ENCODE results near the gene PRKCE. TPM values are rescaled to one million over a fixed set of nuclear protein-coding genes. Genes with fewer than 3 reads are reported as not detected.

PRKCE gene
- total and polyA plus RNA-seq, 3 donors from 2014 or later, result 27.4 to 35.8 (median 33.1) TPM

- Histone ChIP-seq H3K4me3 (no peak overlapping the region), H3K4me1 (peaks cover 11% of the 10 kb centered on the region), H3K27me3 (no peaks in the 10 kb centered on the region), H3K9me3 (no peaks in the 10 kb centered on the region), H3K27ac (no peak overlapping the region), H3K36me3 (ENCODE audit: low read depth, missing control alignments) (no peaks in the 10 kb centered on the region)
- WGBS, 2 donors, result 93 to 100% methylated on average over 1 to 3 of the region's 3 CpGs
- no peak for TF ChIP-seq POLR2A (IDR thresholded peaks at IDR 0.05)
- TF ChIP-seq CTCF (IDR thresholded peaks at IDR 0.05), result no peak
- DNase-seq, result no peak
- intact Hi-C loops (cut with DNase I; ENCODE audit: low total_unique reads), result no loop called here
These were observed 511.6 kb downstream of the PRKCE start for GRCh38 chr2:46163098-46163430.

DNA sequence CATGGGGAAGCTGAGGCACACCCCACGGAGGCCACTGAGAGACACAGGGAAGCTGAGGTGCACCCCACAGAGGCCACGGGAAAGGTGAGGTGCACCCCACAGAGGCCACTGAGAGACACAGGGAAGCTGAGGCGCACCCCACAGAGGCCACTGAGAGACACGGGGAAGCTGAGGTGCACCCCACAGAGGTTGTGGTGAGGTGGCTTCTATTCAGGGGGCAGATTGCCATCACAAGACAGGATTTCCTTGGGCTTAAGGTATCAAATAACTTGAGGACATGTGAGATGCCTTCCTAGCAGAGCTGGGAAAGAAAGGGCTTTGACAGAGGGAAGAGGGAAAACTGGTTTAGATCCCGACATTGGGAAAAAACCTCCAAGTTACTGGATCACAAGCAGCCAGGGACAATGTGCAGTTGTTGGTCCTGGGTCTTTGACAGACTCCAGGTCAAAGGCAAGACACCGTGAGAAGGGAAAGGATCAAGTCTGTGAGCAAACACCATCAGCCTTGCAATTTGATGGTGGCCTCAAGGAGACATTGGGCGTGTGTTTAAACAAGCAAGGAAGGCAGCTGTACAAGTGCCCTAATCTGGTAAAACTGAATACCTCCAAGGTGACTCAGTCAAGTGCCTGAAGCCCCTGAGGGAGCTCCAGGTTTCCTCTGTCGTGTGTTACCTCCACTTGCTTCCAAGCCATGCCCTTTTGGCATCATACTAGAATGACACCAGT, 512.5 kb downstream of the PRKCE start:
- no peak for DNase-seq
- no peak overlapping the region for H3K27ac ChIP-seq
- 69 to 85% methylated on average over 8 of the region's 8 CpGs for WGBS, 2 donors

DNA sequence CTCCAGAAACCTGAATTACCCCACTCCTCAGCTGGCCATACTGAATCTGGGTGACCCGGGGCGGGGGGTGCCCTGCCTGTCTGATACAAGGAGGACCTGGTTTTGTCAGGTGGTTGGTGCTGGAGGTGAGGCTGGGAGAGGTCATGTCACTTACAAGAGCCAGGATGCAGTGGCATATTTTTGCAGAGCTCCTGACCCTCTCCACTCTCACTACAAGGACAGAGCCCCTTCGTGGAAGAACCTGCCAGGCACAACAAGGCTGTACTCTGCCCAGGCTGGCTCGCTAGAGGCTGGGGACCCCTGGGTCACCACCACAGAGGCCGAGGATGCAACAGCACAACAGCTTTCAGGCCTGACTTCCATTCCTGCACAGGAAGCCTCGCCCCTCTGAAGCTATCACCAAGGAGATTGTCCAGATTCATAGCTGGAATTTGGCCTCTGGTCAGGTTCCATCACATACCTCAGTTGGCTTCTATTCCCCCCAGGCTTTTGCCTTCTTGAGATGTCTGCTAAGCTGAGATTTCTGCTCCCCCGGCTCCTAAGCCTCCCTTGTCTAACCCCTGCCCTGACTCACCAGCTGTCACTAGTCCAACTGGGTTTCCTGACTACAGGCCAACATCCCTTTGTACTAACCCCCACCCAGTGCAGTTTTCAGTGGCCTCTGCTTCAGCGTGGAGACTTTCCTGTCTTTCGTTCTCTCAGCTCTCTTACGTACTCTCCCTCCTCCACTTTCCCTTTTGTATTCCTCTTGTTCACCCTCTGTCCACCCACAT, 513.2 kb downstream of the PRKCE start:
- peaks cover 11% of the 10 kb centered on the region for H3K4me1 ChIP-seq
- H3K27me3 ChIP-seq, result no peaks in the 10 kb centered on the region
- TF ChIP-seq CTCF (IDR thresholded peaks at IDR 0.05) (no peak), POLR2A (IDR thresholded peaks at IDR 0.05) (no peak)
- H3K27ac ChIP-seq, result no peak overlapping the region
- 53 to 56% methylated on average over 9 to 10 of the region's 10 CpGs for whole genome bisulfite sequencing, 2 donors
- peak; percentile 71 for DNase-seq
- no peaks in the 10 kb centered on the region for H3K9me3 ChIP-seq
- H3K36me3 ChIP-seq (ENCODE audit: low read depth, missing control alignments), result no peaks in the 10 kb centered on the region
- intact Hi-C loops (cut with DNase I; ENCODE audit: low total_unique reads), result no loop called here
- H3K4me3 ChIP-seq, result no peak overlapping the region

More for the DNA sequence above, 512.5 kb downstream of the PRKCE start:
- Histone ChIP-seq H3K27me3 (no peaks in the 10 kb centered on the region), H3K36me3 (ENCODE audit: low read depth, missing control alignments) (no peaks in the 10 kb centered on the region), H3K4me3 (no peak overlapping the region), H3K9me3 (no peaks in the 10 kb centered on the region), H3K4me1 (peaks cover 11% of the 10 kb centered on the region)
- intact Hi-C loops (cut with DNase I; ENCODE audit: low total_unique reads), result no loop called here
- no peak for TF ChIP-seq POLR2A (IDR thresholded peaks at IDR 0.05)
- no peak for TF ChIP-seq CTCF (IDR thresholded peaks at IDR 0.05)

DNA sequence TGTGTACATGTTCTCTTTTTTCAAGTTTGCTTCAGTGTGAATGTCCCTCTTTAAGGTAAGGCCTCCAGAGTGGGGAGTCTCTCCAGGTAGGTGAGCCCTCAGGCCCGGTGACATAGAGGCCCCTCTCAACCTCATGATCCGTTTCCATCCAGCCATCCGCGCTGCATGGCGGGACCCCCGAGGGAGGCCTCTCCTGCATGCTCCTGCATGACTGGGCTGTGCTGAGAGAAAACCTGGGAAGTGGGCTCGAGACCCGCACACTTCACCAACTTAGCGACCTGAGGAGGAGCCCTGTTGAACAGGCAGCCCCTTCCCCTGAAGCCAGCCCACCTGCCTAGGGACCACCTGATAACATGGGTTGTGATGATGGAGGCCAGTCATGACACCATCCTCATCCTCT, 514.4 kb downstream of the PRKCE start:
- Histone ChIP-seq H3K4me1 (peaks cover 11% of the 10 kb centered on the region), H3K9me3 (no peaks in the 10 kb centered on the region), H3K4me3 (no peak overlapping the region), H3K36me3 (ENCODE audit: low read depth, missing control alignments) (no peaks in the 10 kb centered on the region), H3K27me3 (no peaks in the 10 kb centered on the region), H3K27ac (no peak overlapping the region)
- DNase-seq, result no peak
- TF ChIP-seq CTCF (IDR thresholded peaks at IDR 0.05), result no peak
- TF ChIP-seq POLR2A (IDR thresholded peaks at IDR 0.05), result no peak
- intact Hi-C loops (cut with DNase I; ENCODE audit: low total_unique reads), result no loop called here
- 97 to 98% methylated on average over 9 of the region's 9 CpGs for WGBS, 2 donors
